Endothelial cell of umbilical vein (primary cell): Measurements from ENCODE around the gene KLF13. TPM values are rescaled to one million over a fixed set of nuclear protein-coding genes. Genes with fewer than 3 reads are reported as not detected.

Experiments used
- BruUV-seq: library from RNA; stranded (reverse); fragments of 400-500 nt; replicated peaks from 2 replicates; lab custom pipeline; 2021; lab: Mats Ljungman, UMichigan
- CTCF ChIA-PET: fragments of 300-600, 350-600 bp; sonication (Branson Sonifier 250); formaldehyde crosslinking; loops from one replicate; lab custom pipeline; 2021; ENCODE audit warnings: antibody characterized with exemption, inconsistent platforms; lab: Charles Lee
- POLR2A ChIA-PET: fragments of 300-600, 350-600 bp; sonication (Branson Sonifier 250); formaldehyde crosslinking; loops from one replicate; lab custom pipeline; 2021; ENCODE audit warnings: antibody characterized with exemption, inconsistent platforms; lab: Charles Lee
- DNase-seq: peaks from one replicate; pipeline ENCODE4 v3.0.0-alpha.2; 2011; ENCODE audit warnings: low read depth, low spot score
- FAIRE-seq: peaks from 2 replicates; lab custom pipeline; 2011; peaks lifted over from hg19 to GRCh38; lab: Jason Lieb, UNC
- H2AFZ ChIP-seq: 2 replicates; pipeline ENCODE4 v1.6.0; 2012; ENCODE audit warnings: low read depth, low read length, control low read depth, inconsistent platforms
- H3K27ac ChIP-seq: 2 replicates; pipeline ENCODE4 v1.5.1; 2011; ENCODE audit warnings: low read depth, mild to moderate bottlenecking, control low read depth, low read length, moderate library complexity; ENCODE audit not compliant: insufficient read depth
- H3K27me3 ChIP-seq, 2 experiments: 2 replicates each; pipeline versions ENCODE4 v1.6.0 to v1.6.1; 2011; ENCODE audit warnings: low read length in 2 of 2, mixed read lengths in 1 of 2; ENCODE audit not compliant: control insufficient read depth in 2 of 2, insufficient read depth in 2 of 2
- H3K36me3 ChIP-seq, 2 experiments: 2 replicates in 1 of 2; 3 replicates in 1 of 2; pipeline ENCODE4 v1.5.1; 2011; ENCODE audit warnings: low read length in 2 of 2, mild to moderate bottlenecking in 1 of 2, moderate library complexity in 1 of 2; ENCODE audit not compliant: control insufficient read depth in 2 of 2, insufficient read depth in 2 of 2; ENCODE audit errors: extremely low read depth in 1 of 2
- H3K4me1 ChIP-seq: 3 replicates; pipeline ENCODE4 v1.5.1; 2011; ENCODE audit warnings: mild to moderate bottlenecking, low read length; ENCODE audit not compliant: control insufficient read depth, insufficient read depth; ENCODE audit errors: extremely low read depth
- H3K4me2 ChIP-seq: 2 replicates; pipeline ENCODE4 v1.6.1; 2011; ENCODE audit warnings: low read length, control low read depth, mixed read lengths; ENCODE audit not compliant: insufficient read depth
- H3K4me3 ChIP-seq, 3 experiments: fragments of 200-600 bp in 1 of 3; sonication (generic), shearing (Covaris generic) in 1 of 3; replicated peaks in 1 of 3; 2 replicates each; pipeline ENCODE4 v1.5.1; 2011 to 2016; ENCODE audit warnings: control low read depth in 3 of 3, low read length in 3 of 3, mild to moderate bottlenecking in 2 of 3, inconsistent platforms in 1 of 3, low read depth in 1 of 3, moderate library complexity in 1 of 3; ENCODE audit not compliant: insufficient read depth in 1 of 3
- H3K79me2 ChIP-seq: 2 replicates; pipeline ENCODE4 v1.6.0; 2012; ENCODE audit warnings: low read length, inconsistent platforms; ENCODE audit not compliant: control insufficient read depth, insufficient read depth
- H3K9ac ChIP-seq: replicated peaks from 2 replicates; pipeline ENCODE3; 2011; ENCODE audit warnings: low read length, control low read depth; ENCODE audit not compliant: insufficient read depth; ENCODE audit errors: extremely low read depth
- H3K9me1 ChIP-seq: replicated peaks from 3 replicates; pipeline ENCODE4 v1.6.0; 2011; ENCODE audit warnings: mild to moderate bottlenecking, low read length; ENCODE audit not compliant: control insufficient read depth, insufficient read depth; ENCODE audit errors: extremely low read depth
- H3K9me3 ChIP-seq: replicated peaks from 2 replicates; pipeline ENCODE4 v1.5.1; 2012; ENCODE audit warnings: low read length, inconsistent platforms; ENCODE audit not compliant: control insufficient read depth, insufficient read depth
- H4K20me1 ChIP-seq: replicated peaks from 2 replicates; pipeline ENCODE3; 2011; ENCODE audit warnings: mild to moderate bottlenecking, low read length; ENCODE audit not compliant: control insufficient read depth, insufficient read depth; ENCODE audit errors: extremely low read depth
- CTCF ChIP-seq, 2 donors: IDR thresholded peaks; 1 replicate in 1 of 2; 2 replicates in 1 of 2; pipeline ENCODE4 v1.5.1; 2011; ENCODE audit warnings: low read length in 2 of 2, mild to moderate bottlenecking in 2 of 2, moderate library complexity in 2 of 2, control low read depth in 1 of 2, inconsistent platforms in 1 of 2, low read depth in 1 of 2; ENCODE audit not compliant: insufficient read depth in 1 of 2; ENCODE audit errors: extremely low read depth in 1 of 2
- EZH2 ChIP-seq: IDR thresholded peaks from 2 replicates; pipeline ENCODE4 v1.6.1; 2012; ENCODE audit warnings: borderline replicate concordance, low read depth, mild to moderate bottlenecking, moderate library complexity, low read length, inconsistent platforms; ENCODE audit not compliant: severe bottlenecking
- FOS ChIP-seq: IDR thresholded peaks from 2 replicates; pipeline ENCODE4 v1.6.1; 2011; ENCODE audit warnings: mild to moderate bottlenecking, low read length, moderate library complexity, borderline replicate concordance; ENCODE audit not compliant: insufficient read depth
- GATA2 ChIP-seq: IDR thresholded peaks from 2 replicates; pipeline ENCODE4 v1.7.0; 2011; ENCODE audit warnings: low read depth, mild to moderate bottlenecking, moderate library complexity, mixed read lengths, low read length; ENCODE audit not compliant: insufficient read length, insufficient read depth
- JUN ChIP-seq: IDR thresholded peaks from 2 replicates; pipeline ENCODE4 v1.6.1; 2011; ENCODE audit warnings: borderline replicate concordance, low read depth; ENCODE audit not compliant: insufficient read length, insufficient read depth
- MAX ChIP-seq: IDR thresholded peaks from 2 replicates; pipeline ENCODE4 v1.6.1; 2011; ENCODE audit not compliant: insufficient read depth, insufficient read length
- MYC ChIP-seq: IDR thresholded peaks from one replicate; pipeline ENCODE4 v1.6.1; 2011; ENCODE audit warnings: mild to moderate bottlenecking, low read depth, low read length
- POLR2A ChIP-seq: IDR thresholded peaks from 2 replicates; pipeline ENCODE4 v1.6.1; 2012; ENCODE audit warnings: low read depth, mild to moderate bottlenecking, control low read depth, low read length
- POLR2AphosphoS5 ChIP-seq: IDR thresholded peaks from 2 replicates; pipeline ENCODE4 v1.6.1; 2012; ENCODE audit warnings: low read depth, mild to moderate bottlenecking, control low read depth, low read length, moderate library complexity; ENCODE audit not compliant: insufficient read depth
- dilution Hi-C: fragments of 300-500 bp; cut with MboI; formaldehyde crosslinking; loops from one replicate; pipeline ENCODE4 v1.15.0; 2019; ENCODE audit warnings: low sequenced_read_pairs; ENCODE audit not compliant: extremely low pct_ligation_motif_present
- intact Hi-C: fragments of 100-400 bp; cut with micrococcal nuclease; formaldehyde crosslinking; loops from one replicate; pipeline ENCODE4 v1.10.0; 2022
- polyA plus RNA-seq, 4 experiments: library from polyadenylated mRNA; depleted of rRNA in 3 of 4; stranded (reverse) in 3 of 4; unstranded in 1 of 4; fragments of >200 nt; gene quantifications; 2 replicates each; pipeline versions ENCODE4 v1.2.1 to v1.2.3, GENCODE V29; 2011 to 2012; ENCODE audit warnings: missing spikeins in 1 of 4
- total RNA-seq: library from RNA; stranded (reverse); gene quantifications from 2 replicates; pipeline ENCODE4 v1.2.3, GENCODE V29; 2021

Gene KLF13
- total and polyA plus RNA-seq, 2 donors (not counting 3 experiments of a cell fraction or from before 2014, with no cell fraction given): 10.1 to 31.9 TPM

- dilution Hi-C loops: no loop called here
- H3K27me3 ChIP-seq: no peaks in the 10 kb centered on the region
- H3K4me3 ChIP-seq: no peak overlapping the region
- no peaks in the 10 kb centered on the region for H3K36me3 ChIP-seq
- DNase-seq (no peak), FAIRE-seq (no peak)
- intact Hi-C loops: no loop called here
- POLR2A ChIA-PET: no interaction called here
- no peak overlapping the region for H3K27ac ChIP-seq
- H2AFZ ChIP-seq: no peak overlapping the region
- no peaks in the 10 kb centered on the region for H3K9me1 ChIP-seq
- no peak overlapping the region for H3K4me2 ChIP-seq
- CTCF ChIA-PET: no interaction called here
- BruUV-seq: no TSS peak
- no peaks in the 10 kb centered on the region for H4K20me1 ChIP-seq
- no peaks in the 10 kb centered on the region for H3K9me3 ChIP-seq
- H3K79me2 ChIP-seq: peaks cover 6% of the 10 kb centered on the region
- H3K4me1 ChIP-seq: peaks cover 13% of the 10 kb centered on the region
- TF ChIP-seq EZH2 (no peak), POLR2AphosphoS5 (no peak), CTCF (IDR thresholded peaks at IDR 0.05; ENCODE audit: extremely low read depth in 1 of 2, insufficient read depth in 1 of 2, low read depth in 1 of 2, low read length in 2 of 2) (no peak), MYC (no peak), FOS (no peak), POLR2A (no peak), JUN (no peak), MAX (no peak), GATA2 (no peak)
- no peak overlapping the region for H3K9ac ChIP-seq
Observed at GRCh38 chr15:31349233-31350141, 22.9 kb downstream of the KLF13 start.
